ENCODE measurements around the gene OPA1.

The OPA1 gene

DNA sequence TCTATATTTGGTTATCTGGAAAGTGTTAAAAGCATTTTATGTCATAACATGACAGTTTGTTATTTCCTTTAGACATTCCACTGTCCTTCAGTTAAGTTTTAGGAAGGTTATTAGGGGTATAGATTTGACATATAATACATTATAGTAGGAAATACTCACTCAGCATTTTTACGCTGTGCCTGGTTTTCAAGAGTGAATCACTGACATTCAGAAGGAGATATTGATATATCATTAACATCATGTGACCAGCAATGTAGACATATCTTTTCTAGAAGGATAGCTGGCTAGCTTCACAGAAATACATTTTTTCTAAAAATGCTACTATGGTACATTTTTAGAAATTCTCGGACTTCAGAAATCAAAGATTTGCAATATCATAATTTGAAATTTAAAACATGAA is 57.6 kb downstream of the OPA1 start:
- no peak for DNase-seq

DNA sequence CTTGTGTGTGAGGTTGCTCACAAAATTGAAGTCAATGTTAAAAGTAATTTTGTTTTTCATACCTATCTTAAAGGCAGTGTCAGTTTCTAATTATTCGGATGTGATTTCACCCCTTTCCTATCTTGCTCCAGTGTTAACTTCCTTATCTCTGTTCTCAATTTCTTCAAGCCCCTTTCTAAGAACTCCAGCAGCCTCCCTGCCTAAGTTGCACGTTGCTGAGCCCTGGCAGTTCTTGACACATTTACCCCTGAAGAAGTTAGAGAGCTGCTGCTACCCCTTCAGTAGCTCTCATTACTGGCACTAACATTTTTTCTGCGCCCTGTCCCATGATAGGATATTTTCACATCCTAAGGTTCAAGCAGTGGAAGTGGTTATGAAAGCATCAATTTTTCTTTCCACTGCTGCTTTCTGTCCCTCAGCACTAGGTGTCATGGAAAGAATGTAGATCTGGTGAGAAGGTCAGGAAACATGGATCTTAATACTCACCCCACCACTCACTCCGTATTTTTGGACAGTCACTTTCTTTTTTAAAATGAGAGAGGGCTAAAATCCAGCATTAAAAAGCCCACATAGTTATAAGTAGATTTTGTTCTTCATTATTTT is 62.9 kb downstream of the OPA1 start:
- no peak for DNase-seq

DNA sequence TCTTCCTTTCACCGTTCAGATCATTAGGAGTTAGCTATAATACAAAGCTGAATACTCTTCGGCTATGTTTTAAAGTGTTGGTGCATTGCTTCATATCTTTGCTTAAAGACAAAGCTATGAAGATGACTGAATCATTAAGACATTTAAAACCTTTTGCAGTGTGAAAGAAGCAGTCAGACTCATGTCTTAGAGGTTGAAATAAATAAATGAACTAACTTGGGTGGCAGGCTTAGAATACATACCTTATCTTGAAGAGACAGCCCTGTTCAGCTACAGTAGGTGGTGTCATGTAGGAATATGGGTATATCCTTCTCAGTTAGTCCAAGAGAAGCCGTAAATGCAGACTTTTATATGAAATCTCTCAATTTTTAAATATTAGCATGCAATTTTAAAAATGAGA is 63.4 kb downstream of the OPA1 start:
- DNase-seq: no peak

DNA sequence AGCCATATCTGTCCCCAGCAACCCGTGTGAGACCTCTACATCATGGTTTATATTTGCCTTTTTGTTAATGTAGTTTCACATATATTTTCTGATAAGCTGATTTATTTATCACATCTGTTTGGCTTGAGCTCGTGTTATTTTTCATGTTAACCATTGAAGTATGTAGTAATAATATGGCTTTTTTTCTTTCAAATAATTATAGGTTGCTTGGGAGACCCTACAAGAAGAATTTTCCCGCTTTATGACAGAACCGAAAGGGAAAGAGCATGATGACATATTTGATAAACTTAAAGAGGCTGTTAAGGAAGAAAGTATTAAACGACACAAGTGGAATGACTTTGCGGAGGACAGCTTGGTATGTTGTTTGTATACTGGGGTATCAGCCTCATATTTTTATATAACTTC is 63.9 kb downstream of the OPA1 start:
- no peak for DNase-seq

DNA sequence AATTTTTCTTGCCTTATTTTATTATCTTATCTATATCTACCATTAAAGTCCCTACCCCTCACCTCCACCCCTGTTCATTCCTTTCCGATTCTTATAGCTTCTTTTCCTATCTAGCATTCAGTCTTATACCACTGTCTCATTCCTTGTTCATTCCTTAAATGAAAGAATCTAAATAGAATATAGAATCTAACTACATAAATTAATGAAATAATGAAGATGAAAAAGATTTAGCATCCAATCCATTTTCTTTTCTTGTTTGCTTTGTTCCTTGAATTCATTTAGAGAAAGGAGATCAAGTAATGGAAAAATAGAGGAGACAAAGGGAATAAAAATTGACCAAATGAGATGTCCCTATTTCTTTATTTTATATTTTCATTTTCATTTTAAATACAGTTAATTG is 67.2 kb downstream of the OPA1 start:
- no peak for DNase-seq

DNA sequence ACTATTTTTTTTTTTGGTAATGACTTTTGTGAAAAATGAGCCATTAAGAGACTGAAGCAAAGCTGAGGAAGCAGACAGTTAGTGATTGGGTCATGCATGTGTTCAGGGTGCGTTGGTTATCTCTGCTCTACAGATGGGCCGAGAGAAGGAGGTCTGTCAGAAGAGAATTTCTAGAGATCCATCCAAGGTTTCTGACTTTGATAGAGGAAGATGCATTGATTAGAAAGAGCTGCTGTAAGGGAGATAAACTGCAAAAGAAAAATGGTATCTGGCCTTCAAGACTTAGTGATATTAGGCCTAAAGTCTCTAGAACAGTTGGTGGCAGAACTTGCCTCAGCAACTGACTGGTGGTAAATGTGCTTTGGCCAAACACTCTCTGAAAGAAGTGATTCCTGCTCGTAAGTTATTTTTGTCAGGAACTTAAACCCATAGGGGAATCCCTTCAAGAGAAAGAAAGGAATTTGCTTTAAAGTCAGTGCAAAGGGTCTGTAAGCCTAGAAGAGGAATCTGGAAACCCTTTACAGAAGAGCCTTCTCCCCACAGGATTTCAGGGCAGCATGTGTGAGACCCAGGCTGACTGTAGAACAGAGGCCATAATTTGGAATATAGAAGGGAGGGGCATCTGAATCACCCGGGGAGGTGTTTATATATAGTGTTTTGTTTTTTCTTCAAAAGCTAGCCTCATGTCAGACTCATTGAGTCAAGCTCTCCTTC is 67.8 kb downstream of the OPA1 start:
- no peak for DNase-seq

DNA sequence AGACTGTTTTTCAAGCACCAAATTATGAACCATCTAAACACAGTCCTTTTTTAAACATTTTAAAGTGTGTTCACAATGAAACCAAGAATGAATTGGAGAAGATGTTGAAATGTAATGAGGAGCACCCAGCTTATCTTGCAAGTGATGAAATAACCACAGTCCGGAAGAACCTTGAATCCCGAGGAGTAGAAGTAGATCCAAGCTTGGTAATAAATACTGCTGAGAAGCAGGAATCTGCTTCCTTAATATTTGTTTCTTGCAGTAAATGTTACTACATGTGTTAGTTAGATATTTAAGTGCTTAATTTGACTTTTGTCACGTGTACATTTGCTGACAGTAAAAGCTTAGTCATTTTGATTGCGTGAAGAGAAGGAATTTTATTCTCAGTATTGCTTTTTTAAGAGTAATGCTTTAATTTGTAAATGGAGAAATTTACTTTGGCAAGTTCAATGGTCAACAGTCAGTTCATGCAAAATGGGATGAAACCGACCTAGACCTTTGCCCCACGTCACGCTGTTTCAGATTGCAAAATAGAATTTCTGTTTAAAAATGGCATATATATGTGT is 69.8 kb downstream of the OPA1 start:
- DNase-seq: no peak

DNA sequence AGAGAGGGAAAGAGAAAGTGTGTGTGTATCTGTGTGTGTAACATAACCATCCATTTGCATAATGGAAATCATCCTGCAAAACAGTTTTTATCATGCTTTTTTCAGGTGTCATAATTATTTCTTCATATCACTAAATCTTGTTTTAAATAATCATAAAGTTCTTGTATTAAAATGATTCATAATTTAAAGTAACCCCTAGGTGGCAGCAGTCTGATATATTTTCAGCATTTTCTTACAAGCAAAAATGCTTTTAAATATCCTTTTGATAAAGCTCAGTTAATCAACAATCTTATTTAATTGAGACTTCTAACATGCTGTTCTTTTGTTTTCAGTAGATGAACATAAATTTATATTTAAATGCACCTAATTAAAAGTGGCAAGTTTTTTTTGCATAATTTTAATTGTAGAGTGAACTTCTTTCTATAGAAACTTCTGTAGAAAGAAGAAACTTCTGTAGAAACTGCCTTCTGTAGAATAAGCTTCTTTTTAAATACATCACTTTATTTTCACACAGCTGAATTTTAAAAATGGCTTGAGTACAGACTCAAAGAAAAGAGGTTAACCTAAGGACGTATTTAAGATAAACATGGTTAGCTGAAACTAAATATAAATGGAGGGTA is 72.5 kb downstream of the OPA1 start:
- no peak for DNase-seq

DNA sequence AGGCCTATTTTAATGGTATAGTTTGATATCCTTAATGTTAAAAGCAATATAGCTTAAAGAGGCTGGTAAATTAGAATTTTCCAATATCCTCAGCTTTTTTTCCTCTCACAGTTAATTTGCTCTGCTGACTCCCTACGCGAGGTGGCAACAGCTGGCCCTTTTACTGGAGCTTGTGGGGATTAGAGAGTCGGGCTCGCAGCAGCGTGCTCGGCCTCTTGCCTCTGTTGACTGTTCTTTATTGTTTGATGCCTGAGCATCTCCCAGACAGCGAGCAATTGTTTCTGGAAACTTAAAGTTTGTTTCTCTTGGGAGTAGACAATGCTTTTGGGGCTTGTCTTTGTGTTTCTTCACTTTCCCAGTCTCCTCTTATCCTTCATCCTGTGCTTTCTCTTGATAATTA is 80.8 kb downstream of the OPA1 start:
- DNase-seq: no peak

DNA sequence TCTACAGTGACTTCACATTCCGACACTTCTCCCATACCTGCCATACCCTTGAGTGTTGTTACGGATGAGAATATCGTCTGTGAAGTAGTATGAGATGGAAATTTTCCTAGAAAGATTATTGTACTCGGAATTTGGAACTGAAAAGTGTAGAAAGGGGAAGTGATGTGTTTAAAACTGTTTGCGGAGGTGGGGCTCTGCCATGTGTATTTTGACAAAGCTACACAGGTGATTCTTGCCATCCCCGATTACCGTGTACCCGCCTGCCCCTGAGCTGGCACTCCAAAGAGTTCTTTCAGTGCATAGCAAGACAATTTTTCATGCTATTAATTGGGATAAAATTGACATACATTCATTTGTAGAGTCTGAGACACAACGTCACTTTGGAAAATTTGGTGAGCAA is 81.7 kb downstream of the OPA1 start:
- no peak for DNase-seq

DNA sequence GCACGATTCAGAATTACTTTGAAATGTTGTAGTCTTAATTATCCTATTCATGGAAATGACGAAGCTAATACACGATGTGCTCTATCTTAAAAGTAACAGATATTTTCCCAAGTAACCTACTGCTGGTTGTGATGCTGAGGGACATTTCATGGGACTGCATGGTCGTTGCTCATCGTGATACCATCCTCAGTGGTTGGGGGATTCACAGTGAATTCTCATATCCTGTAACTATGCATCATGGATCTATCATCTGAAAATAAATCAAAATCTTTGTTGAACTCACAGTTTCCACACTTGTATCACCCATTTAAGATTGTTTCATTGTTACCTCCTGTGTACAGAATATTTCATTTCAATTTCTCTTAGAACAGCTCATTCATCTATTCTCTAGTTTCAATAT is 84.7 kb downstream of the OPA1 start:
- DNase-seq: peak; percentile 7

DNA sequence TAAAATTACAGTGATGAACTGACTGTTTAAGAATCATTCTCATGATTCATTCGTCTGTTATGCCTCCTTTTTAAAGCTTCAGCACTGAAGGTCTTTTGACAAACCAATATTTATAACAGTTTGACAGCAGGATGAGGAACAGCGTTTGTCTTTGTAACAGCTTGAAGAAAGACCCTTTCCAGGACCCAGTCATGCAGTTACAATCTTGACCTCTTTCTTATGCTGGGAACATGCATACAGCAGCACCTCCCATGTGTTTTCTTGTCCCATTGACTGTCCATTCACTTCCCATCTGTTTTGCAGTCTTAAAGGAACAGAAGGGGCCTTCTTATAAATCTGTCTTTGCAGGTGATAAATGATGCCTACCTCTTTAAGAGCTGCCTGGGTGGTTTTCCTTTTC is 87.2 kb downstream of the OPA1 start:
- DNase-seq: no peak

DNA sequence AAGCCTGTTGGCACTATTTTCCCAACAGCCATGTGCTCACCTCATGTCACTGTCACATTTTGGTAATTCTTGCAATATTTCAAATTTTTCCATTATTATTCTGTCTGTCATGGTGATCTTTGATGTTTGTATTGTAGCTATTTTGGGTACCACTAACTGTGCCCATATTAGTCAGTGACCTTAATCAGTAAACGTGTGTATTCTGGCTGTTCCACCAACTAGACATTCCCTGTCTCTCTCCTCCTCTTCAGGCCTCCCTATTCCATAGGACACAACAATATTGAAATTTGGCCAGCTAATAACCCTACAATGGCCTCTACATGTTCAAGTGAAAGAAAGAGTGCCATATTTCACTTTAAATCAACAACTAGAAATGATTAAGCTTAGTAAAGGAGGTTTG is 88.6 kb downstream of the OPA1 start:
- no peak for DNase-seq

DNA sequence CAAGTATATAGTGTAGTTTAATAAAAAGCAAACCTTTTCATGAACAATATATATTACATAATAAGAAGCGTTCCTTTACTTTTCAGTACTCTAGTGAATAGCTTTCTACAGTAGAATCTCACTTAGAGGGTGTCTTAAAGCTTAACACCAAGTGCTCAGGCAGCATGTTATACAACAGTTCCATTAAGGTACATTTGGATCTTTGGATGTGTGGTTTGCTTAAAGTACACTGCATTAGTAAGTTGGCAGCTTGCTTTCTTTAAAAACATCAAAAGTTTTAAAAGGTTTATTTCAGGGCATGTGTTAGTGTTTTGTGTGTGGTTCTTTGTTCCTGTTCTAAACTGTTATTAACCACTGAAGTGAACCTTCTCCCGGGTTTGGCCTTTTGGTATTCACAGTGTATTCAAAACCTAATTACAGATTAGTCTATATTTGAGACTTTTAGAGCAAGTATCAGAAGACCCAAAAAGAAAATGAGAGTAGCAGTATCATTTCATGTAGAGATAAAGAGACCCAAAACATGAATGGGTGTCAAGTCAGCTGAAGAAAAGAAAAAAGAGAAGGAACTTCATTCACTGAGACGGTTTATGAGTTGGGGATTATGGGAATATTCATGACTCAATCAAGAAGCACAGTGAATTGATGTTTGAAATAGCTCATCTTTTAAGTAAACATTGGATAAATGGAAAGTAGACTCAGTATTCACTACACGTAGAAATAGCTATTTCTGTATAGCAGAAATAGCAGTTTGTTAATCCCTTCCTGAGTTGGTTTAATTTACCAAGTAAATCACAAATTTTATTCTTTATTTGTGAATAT is 93.9 kb downstream of the OPA1 start:
- no peak for DNase-seq

DNA sequence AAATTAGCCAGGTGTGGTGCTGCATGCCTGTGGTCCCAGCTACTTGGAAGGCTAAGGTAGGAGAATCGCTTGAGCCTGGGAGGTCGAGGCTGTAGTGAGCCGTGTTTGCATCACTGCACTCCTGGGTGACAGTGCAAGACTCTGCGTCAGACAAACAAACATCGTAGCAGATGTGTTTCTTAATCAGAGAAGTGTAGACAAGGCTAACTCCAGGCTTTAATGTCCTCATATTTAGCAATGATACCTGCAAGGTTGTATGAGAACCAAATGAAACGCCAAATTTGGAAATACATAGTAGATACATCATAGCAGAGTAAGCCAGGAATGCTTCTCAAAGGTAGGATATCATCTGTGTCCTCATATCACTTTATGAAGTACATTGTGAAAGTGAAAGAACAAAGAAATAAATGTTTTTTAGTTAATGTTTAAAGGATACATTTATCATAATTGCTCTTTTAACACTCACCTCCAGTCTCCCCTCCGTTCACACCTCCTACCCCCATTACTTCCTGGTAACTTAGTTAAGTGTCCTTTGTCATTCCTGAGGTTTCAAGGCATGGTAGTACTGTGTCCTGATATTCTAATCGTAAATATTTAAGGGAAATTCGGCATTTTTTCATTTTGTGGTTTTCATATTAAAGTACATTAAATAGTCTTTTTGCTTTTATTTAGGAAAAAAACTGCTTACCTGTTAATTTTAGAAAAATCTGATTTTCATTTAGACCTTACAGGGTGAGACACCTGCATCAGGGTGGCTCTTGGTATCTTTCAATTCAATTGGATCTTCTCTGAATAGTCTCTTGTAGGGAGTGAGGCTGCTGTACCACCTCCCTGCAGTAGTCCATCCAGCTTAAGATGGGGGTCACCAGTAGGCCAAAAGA is 96.1 kb downstream of the OPA1 start:
- DNase-seq: no peak

DNA sequence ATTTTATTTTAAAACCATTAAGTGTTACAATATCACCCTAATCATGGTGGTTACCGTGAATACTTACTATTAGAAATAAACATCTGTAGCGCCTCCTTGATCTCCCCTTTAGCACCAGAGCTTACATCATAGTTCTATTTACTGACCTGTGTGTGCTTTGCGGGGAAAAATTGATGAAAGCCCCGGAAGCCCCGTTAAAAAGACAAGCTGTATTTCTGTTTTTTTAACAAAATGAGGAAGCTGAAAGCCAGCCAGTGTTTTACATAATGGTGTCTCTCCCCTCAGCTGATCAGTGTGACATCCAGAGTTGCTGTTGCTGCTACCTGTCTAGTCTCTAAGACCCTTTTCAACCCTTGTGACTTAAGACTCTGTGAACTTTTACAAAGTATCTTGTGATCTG is 100.8 kb downstream of the OPA1 start:
- no peak for DNase-seq

DNA sequence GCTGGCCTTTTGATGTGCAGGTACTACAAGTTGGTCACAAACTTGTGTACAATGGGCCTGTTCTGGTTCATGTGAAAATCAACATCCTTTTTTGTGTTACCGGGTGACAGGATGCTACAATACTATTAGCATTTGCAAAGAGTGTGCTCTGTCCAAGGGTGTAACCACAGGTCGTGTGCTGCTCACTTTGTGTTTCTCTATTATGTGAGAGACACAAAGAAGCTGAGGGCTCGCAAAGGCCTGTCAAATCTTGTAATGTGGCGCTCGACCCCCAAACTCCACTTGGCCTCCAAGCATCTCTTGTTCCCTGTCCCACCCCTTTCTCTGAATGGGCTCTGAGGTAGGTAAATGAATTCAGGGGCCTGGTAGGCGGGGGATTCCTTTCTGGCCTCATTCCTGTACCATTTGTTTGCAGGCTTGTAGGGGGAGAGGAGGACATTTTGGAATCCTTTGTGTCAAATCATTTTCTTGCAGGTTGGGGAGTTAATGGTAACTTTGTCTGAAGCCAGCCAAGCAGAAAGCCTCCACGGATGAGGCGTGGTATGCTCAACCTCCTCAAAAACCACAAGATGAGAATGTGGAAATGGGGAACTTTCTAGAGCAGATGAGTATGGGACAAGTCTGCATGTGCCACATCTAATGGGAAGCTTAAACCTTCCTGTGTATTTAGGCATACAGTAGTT is 109.1 kb downstream of the OPA1 start:
- no peak for DNase-seq

DNA sequence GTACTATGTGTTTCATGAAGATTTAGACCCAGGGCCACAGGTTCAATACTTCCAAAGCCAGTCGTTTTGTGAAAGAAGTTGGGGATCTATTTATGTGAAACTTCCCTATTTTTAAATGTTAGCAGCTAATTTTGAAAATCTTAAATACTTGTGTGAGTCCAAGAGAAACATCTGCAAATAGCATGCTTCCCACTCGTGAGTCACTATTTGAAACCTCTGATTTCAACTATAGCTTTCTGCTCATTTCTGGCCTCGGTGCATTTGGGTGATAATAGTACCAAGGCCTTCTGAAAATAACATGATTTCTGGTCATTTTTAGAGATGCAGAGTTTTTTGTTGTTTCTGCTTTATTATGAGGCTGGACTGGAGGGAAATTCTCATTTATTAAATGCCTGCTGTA is 110.0 kb downstream of the OPA1 start:
- DNase-seq: no peak

DNA sequence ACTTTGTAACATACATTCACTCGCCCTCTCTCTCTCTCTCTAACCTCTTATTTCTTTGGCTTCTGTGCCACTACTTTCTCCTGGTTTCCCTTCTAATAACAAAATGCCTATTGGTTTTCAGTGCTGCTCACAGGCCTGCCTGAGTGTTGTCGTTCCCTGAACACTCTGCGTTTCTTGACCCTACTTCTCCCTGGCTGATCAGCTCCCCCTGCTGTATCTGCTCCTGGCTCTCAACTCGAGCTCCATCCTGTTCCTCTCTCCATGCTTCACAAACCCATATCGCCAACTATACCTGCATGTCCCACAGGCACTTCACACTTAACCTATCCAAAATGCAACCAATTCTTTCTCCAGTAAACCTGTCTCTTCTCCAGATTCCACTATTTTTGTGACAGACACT is 111.4 kb downstream of the OPA1 start:
- no peak for DNase-seq

DNA sequence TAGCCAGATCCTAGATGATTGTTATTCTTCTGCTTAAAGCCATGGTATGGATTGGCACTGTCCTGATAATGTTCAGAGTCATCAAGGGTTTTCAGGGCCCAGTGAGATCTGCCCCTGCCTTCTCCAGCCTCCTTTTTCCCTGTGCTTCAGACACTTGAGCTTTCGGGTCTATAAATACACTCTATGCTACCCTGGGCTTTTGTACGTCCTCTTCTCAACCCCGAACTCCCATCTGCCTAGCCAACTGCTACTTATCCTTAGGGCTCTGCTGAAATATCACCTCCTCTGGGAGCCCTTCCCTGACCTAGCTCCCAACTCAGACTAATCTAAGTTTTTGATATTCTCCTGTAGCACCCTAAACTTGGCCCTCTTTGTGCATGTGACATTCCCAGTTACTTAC is 115.3 kb downstream of the OPA1 start:
- DNase-seq: no peak

DNA sequence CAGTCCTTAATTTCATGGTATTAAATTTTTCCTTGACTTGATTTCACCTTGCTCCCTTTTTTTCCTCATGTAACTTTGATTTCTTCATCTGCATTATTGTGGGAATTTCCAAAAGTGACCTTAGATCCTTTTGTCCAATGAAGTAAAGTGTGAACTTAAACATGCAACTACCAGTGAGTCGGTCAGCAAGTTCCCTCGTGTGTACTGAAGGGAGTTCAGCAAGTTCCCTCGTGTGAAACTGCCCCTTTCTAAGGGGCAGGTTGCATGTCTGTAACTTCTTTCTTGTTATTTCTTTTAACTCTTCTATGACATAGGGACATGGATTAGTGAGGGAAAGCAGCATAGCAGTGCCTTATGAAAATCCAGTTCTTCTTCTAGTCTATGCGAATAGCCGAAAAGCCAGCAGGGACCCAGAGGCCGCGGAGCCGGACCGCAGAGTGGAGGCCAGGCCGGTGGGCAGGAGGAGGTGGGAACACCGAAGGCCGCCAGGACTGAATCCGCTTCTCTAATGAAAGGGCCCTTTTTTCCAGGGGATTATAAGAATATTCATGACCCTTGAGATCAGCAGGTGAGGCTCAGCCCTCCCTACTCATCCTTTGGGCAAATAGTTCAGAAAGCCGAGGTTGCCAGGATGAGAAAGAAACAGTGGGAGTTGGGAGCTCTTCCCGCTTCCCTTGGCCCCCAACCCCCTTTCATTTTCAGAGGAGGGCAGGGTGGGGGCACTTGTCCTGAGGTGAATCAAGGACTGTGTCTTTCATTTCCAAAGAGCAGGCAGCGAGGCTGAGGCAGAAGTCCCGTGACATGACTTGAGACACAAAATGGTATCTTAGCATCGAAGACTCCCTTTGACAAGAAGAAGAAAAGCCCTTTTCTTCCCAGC is 117.5 kb downstream of the OPA1 start:
- DNase-seq: no peak
